ENCODE measurements around the gene HTR5A.

DNA sequence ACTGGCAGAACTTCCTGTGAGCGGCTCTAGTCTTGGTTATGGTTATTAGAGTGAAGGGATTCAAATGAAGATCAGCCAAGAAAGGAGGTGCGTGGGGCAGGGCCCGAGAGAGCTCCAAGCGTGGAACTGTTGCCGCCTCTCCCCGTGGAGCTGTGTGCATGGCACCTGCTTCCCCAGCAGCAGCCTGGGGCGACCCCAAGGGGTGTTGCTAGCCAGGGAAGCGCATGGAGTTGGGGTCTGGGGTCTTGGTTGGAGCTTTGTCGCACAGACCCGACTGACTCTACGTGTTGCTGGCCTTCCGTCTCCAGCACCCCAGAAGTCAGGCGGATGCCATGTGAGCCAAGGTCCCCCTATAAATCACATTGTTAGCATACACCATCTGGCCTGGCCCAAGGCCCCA, 61.0 kb downstream of the HTR5A start:
- TF ChIP-seq, protein P1, sequence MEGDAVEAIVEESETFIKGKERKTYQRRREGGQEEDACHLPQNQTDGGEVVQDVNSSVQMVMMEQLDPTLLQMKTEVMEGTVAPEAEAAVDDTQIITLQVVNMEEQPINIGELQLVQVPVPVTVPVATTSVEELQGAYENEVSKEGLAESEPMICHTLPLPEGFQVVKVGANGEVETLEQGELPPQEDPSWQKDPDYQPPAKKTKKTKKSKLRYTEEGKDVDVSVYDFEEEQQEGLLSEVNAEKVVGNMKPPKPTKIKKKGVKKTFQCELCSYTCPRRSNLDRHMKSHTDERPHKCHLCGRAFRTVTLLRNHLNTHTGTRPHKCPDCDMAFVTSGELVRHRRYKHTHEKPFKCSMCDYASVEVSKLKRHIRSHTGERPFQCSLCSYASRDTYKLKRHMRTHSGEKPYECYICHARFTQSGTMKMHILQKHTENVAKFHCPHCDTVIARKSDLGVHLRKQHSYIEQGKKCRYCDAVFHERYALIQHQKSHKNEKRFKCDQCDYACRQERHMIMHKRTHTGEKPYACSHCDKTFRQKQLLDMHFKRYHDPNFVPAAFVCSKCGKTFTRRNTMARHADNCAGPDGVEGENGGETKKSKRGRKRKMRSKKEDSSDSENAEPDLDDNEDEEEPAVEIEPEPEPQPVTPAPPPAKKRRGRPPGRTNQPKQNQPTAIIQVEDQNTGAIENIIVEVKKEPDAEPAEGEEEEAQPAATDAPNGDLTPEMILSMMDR (IDR thresholded peaks at IDR 0.05) = no peak
- TF ChIP-seq POLR2A (IDR thresholded peaks at IDR 0.05) = no peak
